Stimulated activated CD8-positive, alpha-beta memory T cell treated with anti-CD3 and anti-CD28 coated beads, Interleukin-7, amount 100 ng/mL, for 48 hours (primary cell): ENCODE data around the gene CUBN.
"Not testable (repeated sequence)": the region's sequence is repeated elsewhere in the genome, so short reads cannot be mapped to it uniquely, and the experiment has no call there.

Experiments
- DNase-seq, 2 donors: peaks; one replicate each; pipeline ENCODE4 v3.0.0-alpha.2; 2020; ENCODE audit warnings: low read depth in 1 of 2; ENCODE audit errors: extremely low read depth in 1 of 2

Gene CUBN

GRCh38 chr10:17021656-17022465 is 107.8 kb downstream of the CUBN start:
- DNase-seq = no peak

GRCh38 chr10:17019696-17020095 is 109.9 kb downstream of the CUBN start:
- no peak for DNase-seq

GRCh38 chr10:17013131-17013983 is 116.3 kb downstream of the CUBN start:
- not testable (repeated sequence) for DNase-seq

- not testable (repeated sequence) for DNase-seq
Measured at GRCh38 chr10:17012731-17013130, 116.9 kb downstream of the CUBN start.

GRCh38 chr10:17010363-17011145 is 119.1 kb downstream of the CUBN start:
- no peak for DNase-seq

GRCh38 chr10:17009212-17009700 is 120.4 kb downstream of the CUBN start:
- no peak for DNase-seq

GRCh38 chr10:17007418-17007770 is 122.2 kb downstream of the CUBN start:
- DNase-seq = no peak

GRCh38 chr10:17006631-17007417 is 122.8 kb downstream of the CUBN start:
- no peak for DNase-seq

GRCh38 chr10:17005621-17006566 is 123.7 kb downstream of the CUBN start:
- DNase-seq = no peak

- no peak for DNase-seq
Measured at GRCh38 chr10:17004801-17005380, 124.7 kb downstream of the CUBN start.

GRCh38 chr10:17003651-17004286 is 125.8 kb downstream of the CUBN start:
- DNase-seq = no peak

GRCh38 chr10:17003151-17003550 is 126.5 kb downstream of the CUBN start:
- peak in 1 of 2 donors; percentile 66 for DNase-seq

GRCh38 chr10:17001961-17002749 is 127.5 kb downstream of the CUBN start:
- peak in 1 of 2 donors; percentile 10 for DNase-seq

GRCh38 chr10:17001297-17001744 is 128.3 kb downstream of the CUBN start:
- no peak for DNase-seq

GRCh38 chr10:16999665-17000451 is 129.8 kb downstream of the CUBN start:
- DNase-seq = no peak

GRCh38 chr10:16996530-16996964 is 133.1 kb downstream of the CUBN start:
- DNase-seq = no peak
